Panc1 (cell line): ENCODE results near the gene SELL. TPM values are rescaled to one million over a fixed set of nuclear protein-coding genes. Genes with fewer than 3 reads are reported as not detected.
"Not testable (repeated sequence)": the region's sequence is repeated elsewhere in the genome, so short reads cannot be mapped to it uniquely, and the experiment has no call there.

Experiments used
- ATAC-seq: fragments of 200-7000 bp; cut with Tn5 transposase; 2 replicates; pipeline ENCODE4 v1.9.1; 2020; ENCODE audit warnings: mild to moderate bottlenecking, moderate library complexity
- BruUV-seq: library from RNA; stranded (reverse); fragments of 400-500 nt; replicated peaks from 2 replicates; lab custom pipeline; 2021; lab: Mats Ljungman, UMichigan
- CTCF ChIA-PET: fragments of 300-600 bp; sonication (Branson Sonifier 250); formaldehyde crosslinking; loops from one replicate; lab custom pipeline; 2022; ENCODE audit warnings: antibody characterized with exemption; lab: Charles Lee
- POLR2A ChIA-PET: fragments of 300-600 bp; sonication (Branson Sonifier 250); formaldehyde crosslinking; loops from one replicate; lab custom pipeline; 2022; ENCODE audit warnings: antibody characterized with exemption; lab: Charles Lee
- DNase-seq: peaks from one replicate; pipeline ENCODE4 v3.0.0-alpha.2; 2010; ENCODE audit warnings: low read depth, low spot score
- H3K27ac ChIP-seq: 2 replicates; pipeline ENCODE4 v1.5.1; 2011; ENCODE audit warnings: mild to moderate bottlenecking, low read length, inconsistent platforms
- H3K27me3 ChIP-seq: fragments of 200-500 bp; sonication (Bioruptor generic); 2 replicates; pipeline ENCODE4 v1.6.0; 2014; ENCODE audit warnings: low read length, inconsistent platforms; ENCODE audit not compliant: control insufficient read depth, insufficient read depth
- H3K36me3 ChIP-seq: fragments of 200-500 bp; sonication (Bioruptor generic); 2 replicates; pipeline ENCODE4 v1.5.1; 2014; ENCODE audit warnings: inconsistent platforms, mild to moderate bottlenecking, low read length, moderate library complexity; ENCODE audit not compliant: control insufficient read depth, insufficient read depth
- H3K4me1 ChIP-seq: 2 replicates; pipeline ENCODE4 v1.5.1; 2011; ENCODE audit warnings: inconsistent platforms, mild to moderate bottlenecking, low read length, moderate library complexity; ENCODE audit not compliant: control insufficient read depth, insufficient read depth
- H3K4me3 ChIP-seq, 2 experiments: 2 replicates each; pipeline ENCODE4 v1.5.1; 2011 to 2012; ENCODE audit warnings: low read depth in 2 of 2, low read length in 2 of 2, mild to moderate bottlenecking in 2 of 2, inconsistent platforms in 1 of 2, moderate library complexity in 1 of 2
- H3K9me3 ChIP-seq: fragments of 200-500 bp; sonication (Bioruptor generic); 2 replicates; pipeline ENCODE4 v1.5.1; 2014; ENCODE audit warnings: low read depth, mild to moderate bottlenecking, inconsistent platforms, low read length, moderate library complexity; ENCODE audit not compliant: control insufficient read depth, insufficient read depth
- POLR2AphosphoS5 ChIP-seq: IDR thresholded peaks from 2 replicates; pipeline ENCODE4 v1.6.1; 2012; ENCODE audit warnings: mild to moderate bottlenecking, low read depth, low read length, moderate library complexity
- SIN3A ChIP-seq: IDR thresholded peaks from 2 replicates; pipeline ENCODE4 v1.6.1; 2012; ENCODE audit warnings: low read depth, mild to moderate bottlenecking, low read length, moderate library complexity, borderline replicate concordance; ENCODE audit not compliant: insufficient read depth
- TCF7L2 ChIP-seq: IDR thresholded peaks from 2 replicates; pipeline ENCODE4 v1.6.1; 2011; ENCODE audit warnings: mild to moderate bottlenecking, low read depth, low read length, inconsistent platforms
- in situ Hi-C: cut with HindIII; loops from 2 replicates; pipeline ENCODE4 v1.10.0; 2016; ENCODE audit warnings: low sequenced_read_pairs, low pct_unique_long_range_greater_than_20kb
- intact Hi-C: fragments of 100-400 bp; cut with micrococcal nuclease; formaldehyde crosslinking; loops from one replicate; pipeline ENCODE4 v1.10.0; 2022; ENCODE audit not compliant: unreplicated experiment
- total RNA-seq: library from RNA; stranded (reverse); gene quantifications from one replicate; pipeline ENCODE4 v1.2.1, GENCODE V29; 2021; ENCODE audit not compliant: unreplicated experiment
- TF ChIP-seq, protein P1 (sequence below), 2 experiments: IDR thresholded peaks; 2 replicates each; pipeline ENCODE4 v1.6.1; 2011 to 2012; ENCODE audit warnings: low read depth in 2 of 2, control low read depth in 1 of 2, low read length in 1 of 2, mild to moderate bottlenecking in 1 of 2, moderate library complexity in 1 of 2; ENCODE audit not compliant: insufficient read depth in 1 of 2
- TF ChIP-seq, protein P2 (sequence below): fragments of 450-650 bp; IDR thresholded peaks from 2 replicates; pipeline ENCODE4 v1.5.1; 2017; ENCODE audit warnings: mild to moderate bottlenecking

SELL gene
- total RNA-seq, 1 experiment from 2014 or later, result 0.31 TPM

- H3K27ac ChIP-seq, result no peak overlapping the region
- no peaks in the 10 kb centered on the region for H3K9me3 ChIP-seq
- intact Hi-C loops, result no loop called here
- no peak overlapping the region for H3K4me3 ChIP-seq
- TF ChIP-seq TCF7L2 (no peak), SIN3A (no peak), POLR2AphosphoS5 (no peak)
- TF ChIP-seq, protein P1, sequence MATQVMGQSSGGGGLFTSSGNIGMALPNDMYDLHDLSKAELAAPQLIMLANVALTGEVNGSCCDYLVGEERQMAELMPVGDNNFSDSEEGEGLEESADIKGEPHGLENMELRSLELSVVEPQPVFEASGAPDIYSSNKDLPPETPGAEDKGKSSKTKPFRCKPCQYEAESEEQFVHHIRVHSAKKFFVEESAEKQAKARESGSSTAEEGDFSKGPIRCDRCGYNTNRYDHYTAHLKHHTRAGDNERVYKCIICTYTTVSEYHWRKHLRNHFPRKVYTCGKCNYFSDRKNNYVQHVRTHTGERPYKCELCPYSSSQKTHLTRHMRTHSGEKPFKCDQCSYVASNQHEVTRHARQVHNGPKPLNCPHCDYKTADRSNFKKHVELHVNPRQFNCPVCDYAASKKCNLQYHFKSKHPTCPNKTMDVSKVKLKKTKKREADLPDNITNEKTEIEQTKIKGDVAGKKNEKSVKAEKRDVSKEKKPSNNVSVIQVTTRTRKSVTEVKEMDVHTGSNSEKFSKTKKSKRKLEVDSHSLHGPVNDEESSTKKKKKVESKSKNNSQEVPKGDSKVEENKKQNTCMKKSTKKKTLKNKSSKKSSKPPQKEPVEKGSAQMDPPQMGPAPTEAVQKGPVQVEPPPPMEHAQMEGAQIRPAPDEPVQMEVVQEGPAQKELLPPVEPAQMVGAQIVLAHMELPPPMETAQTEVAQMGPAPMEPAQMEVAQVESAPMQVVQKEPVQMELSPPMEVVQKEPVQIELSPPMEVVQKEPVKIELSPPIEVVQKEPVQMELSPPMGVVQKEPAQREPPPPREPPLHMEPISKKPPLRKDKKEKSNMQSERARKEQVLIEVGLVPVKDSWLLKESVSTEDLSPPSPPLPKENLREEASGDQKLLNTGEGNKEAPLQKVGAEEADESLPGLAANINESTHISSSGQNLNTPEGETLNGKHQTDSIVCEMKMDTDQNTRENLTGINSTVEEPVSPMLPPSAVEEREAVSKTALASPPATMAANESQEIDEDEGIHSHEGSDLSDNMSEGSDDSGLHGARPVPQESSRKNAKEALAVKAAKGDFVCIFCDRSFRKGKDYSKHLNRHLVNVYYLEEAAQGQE (IDR thresholded peaks at IDR 0.05; ENCODE audit: insufficient read depth in 1 of 2, low read depth in 2 of 2, low read length in 1 of 2), result no peak
- TF ChIP-seq, protein P2, sequence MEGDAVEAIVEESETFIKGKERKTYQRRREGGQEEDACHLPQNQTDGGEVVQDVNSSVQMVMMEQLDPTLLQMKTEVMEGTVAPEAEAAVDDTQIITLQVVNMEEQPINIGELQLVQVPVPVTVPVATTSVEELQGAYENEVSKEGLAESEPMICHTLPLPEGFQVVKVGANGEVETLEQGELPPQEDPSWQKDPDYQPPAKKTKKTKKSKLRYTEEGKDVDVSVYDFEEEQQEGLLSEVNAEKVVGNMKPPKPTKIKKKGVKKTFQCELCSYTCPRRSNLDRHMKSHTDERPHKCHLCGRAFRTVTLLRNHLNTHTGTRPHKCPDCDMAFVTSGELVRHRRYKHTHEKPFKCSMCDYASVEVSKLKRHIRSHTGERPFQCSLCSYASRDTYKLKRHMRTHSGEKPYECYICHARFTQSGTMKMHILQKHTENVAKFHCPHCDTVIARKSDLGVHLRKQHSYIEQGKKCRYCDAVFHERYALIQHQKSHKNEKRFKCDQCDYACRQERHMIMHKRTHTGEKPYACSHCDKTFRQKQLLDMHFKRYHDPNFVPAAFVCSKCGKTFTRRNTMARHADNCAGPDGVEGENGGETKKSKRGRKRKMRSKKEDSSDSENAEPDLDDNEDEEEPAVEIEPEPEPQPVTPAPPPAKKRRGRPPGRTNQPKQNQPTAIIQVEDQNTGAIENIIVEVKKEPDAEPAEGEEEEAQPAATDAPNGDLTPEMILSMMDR, result no peak
- DNase-seq, result no peak
- CTCF ChIA-PET, result no interaction called here
- no peaks in the 10 kb centered on the region for H3K36me3 ChIP-seq
- ATAC-seq, result no peak
- in situ Hi-C loops, result no loop called here
- POLR2A ChIA-PET, result no interaction called here
- no TSS peak for BruUV-seq
- H3K4me1 ChIP-seq, result no peaks in the 10 kb centered on the region
- no peaks in the 10 kb centered on the region for H3K27me3 ChIP-seq
Observed at GRCh38 chr1:169689395-169689794, 22.0 kb downstream of the SELL start.

DNA sequence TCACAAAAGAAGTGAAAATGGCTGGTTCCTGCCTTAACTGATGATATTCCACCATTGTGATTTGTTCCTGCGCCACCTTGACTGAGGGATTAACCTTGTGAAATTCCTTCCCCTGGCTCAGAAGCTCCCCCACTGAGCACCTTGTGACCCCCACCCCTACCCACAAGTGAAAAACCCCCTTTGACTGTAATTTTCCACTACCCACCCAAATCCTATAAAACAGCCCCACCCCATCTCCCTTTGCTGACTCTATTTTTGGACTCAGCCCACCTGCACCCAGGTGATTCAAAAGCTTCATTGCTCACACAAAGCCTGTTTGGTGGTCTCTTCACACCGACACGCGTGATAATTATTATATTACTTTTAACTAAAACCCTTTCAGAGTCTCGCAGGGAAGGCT, 23.0 kb downstream of the SELL start:
- POLR2A ChIA-PET, H3K4me1 ChIP-seq, CTCF ChIA-PET, in situ Hi-C loops, H3K9me3 ChIP-seq, intact Hi-C loops, H3K27me3 ChIP-seq, H3K27ac ChIP-seq, ATAC-seq, H3K36me3 ChIP-seq, BruUV-seq, H3K4me3 ChIP-seq, DNase-seq: not testable (repeated sequence)

DNA sequence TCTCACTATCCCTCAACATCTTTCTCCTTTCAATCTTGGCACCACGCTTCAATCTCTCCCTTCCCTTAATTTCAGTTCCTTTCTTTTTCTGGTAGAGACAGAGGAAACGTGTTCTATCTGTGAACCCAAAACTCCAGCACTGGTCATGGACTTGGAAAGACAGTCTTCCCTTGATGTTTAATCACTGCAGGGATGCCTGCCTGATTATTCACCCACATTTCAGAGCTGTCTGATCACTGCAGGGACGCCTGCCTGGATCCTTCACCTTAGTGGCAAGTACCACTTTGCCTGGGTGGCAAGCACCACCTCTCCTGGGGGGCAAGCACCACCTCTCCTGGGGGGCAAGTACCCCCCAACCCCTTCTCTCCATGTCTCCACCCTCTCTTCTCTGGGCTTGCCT, 27.8 kb downstream of the SELL start:
- peaks cover 3% of the 10 kb centered on the region; the same call in 1 of the 2 replicates for H3K27me3 ChIP-seq
- DNase-seq (no peak), ATAC-seq (no peak)
- H3K9me3 ChIP-seq, result no peaks in the 10 kb centered on the region
- intact Hi-C loops, result no loop called here
- no peak overlapping the region for H3K27ac ChIP-seq
- in situ Hi-C loops, result no loop called here
- BruUV-seq, result no TSS peak
- POLR2A ChIA-PET, result no interaction called here
- H3K36me3 ChIP-seq, result no peaks in the 10 kb centered on the region
- CTCF ChIA-PET, result no interaction called here
- TF ChIP-seq TCF7L2, result no peak
- TF ChIP-seq, protein P1 (IDR thresholded peaks at IDR 0.05; ENCODE audit: insufficient read depth in 1 of 2, low read depth in 2 of 2, low read length in 1 of 2), result no peak
- TF ChIP-seq SIN3A, result no peak
- no peak for TF ChIP-seq POLR2AphosphoS5
- TF ChIP-seq, protein P2, result no peak
- no peak overlapping the region for H3K4me3 ChIP-seq
- H3K4me1 ChIP-seq, result no peaks in the 10 kb centered on the region

DNA sequence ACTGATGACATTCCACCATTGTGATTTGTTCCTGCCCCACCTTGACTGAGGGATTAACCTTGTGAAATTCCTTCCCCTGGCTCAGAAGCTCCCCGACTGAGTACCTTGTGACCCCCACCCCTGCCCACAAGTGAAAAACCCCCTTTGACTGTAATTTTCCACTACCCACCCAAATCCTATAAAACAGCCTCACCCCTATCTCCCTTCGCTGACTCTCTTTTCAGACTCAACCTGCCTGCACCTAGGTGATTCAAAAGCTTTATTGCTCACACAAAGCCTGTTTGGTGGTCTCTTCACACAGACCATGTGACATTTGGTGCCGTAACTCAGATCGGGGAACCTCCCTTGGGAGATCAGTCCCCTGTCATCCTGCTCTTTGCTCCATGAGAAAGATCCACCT, 28.3 kb downstream of the SELL start:
- ATAC-seq, POLR2A ChIA-PET, BruUV-seq, intact Hi-C loops, CTCF ChIA-PET, H3K27ac ChIP-seq, in situ Hi-C loops, DNase-seq, H3K27me3 ChIP-seq, H3K9me3 ChIP-seq, H3K4me1 ChIP-seq, H3K4me3 ChIP-seq, H3K36me3 ChIP-seq: not testable (repeated sequence)
